Kidney (tissue), 14 donors: ENCODE results near the gene CLCNKA. TPM values are rescaled to one million over a fixed set of nuclear protein-coding genes. Genes with fewer than 3 reads are reported as not detected.

Experiments
- DNase-seq, 5 donors: peaks; one replicate each; pipeline ENCODE4 v3.0.0-alpha.2; 2013 to 2020
- FAIRE-seq: peaks from 2 replicates; lab custom pipeline; 2012; peaks lifted over from hg19 to GRCh38; lab: Jason Lieb, UNC
- H3K27ac ChIP-seq, 2 donors: one replicate each; pipeline ENCODE4 v1.7.0; 2013; ENCODE audit warnings: low read depth in 2 of 2, low read length in 2 of 2, inconsistent platforms in 1 of 2
- H3K27me3 ChIP-seq: one replicate; pipeline ENCODE4 v1.7.1; 2013; ENCODE audit warnings: low read length, inconsistent platforms; ENCODE audit not compliant: control insufficient read depth, insufficient read depth
- H3K36me3 ChIP-seq, 3 donors: one replicate each; pipeline versions ENCODE4 v1.7.0 to v1.7.1; 2013; ENCODE audit warnings: low read length in 3 of 3, control low read depth in 1 of 3, inconsistent platforms in 1 of 3; ENCODE audit not compliant: insufficient read depth in 3 of 3, control insufficient read depth in 2 of 3
- H3K4me1 ChIP-seq, 3 donors: one replicate each; pipeline versions ENCODE4 v1.7.0 to v1.7.1; 2013; ENCODE audit warnings: low read length in 3 of 3, inconsistent platforms in 1 of 3, low read depth in 1 of 3; ENCODE audit not compliant: control insufficient read depth in 2 of 3, insufficient read depth in 2 of 3
- H3K4me3 ChIP-seq, 3 donors: one replicate each; pipeline versions ENCODE4 v1.7.0 to v1.8.1; 2013; ENCODE audit warnings: low read length in 3 of 3, control low read depth in 1 of 3, inconsistent platforms in 1 of 3
- H3K9ac ChIP-seq, 3 donors: one replicate each; pipeline versions ENCODE4 v1.7.0 to v1.7.1; 2013; ENCODE audit warnings: low read length in 3 of 3, control low read depth in 1 of 3, inconsistent platforms in 1 of 3
- H3K9me3 ChIP-seq, 3 donors: one replicate each; pipeline versions ENCODE4 v1.7.0 to v1.7.1; 2013; ENCODE audit warnings: low read length in 3 of 3, control low read depth in 1 of 3, inconsistent platforms in 1 of 3; ENCODE audit not compliant: control insufficient read depth in 2 of 3, insufficient read depth in 1 of 3
- CTCF ChIP-seq: IDR thresholded peaks from 3 replicates; pipeline ENCODE4 v1.5.1; 2012; ENCODE audit warnings: mild to moderate bottlenecking, moderate library complexity, borderline replicate concordance; ENCODE audit not compliant: insufficient read depth; ENCODE audit errors: extremely low read depth
- intact Hi-C: fragments of 100-400 bp; cut with DNase I; formaldehyde crosslinking; loops from one replicate; pipeline ENCODE4 v1.11.1; 2022
- polyA plus RNA-seq: library from polyadenylated mRNA; stranded (reverse); fragments of 350-450 nt; fragmentation: Illumina TruSeq; extraction: RNeasy Lipid Tissue Mini Kit (QIAGEN cat#74804); gene quantifications from one replicate; pipeline ENCODE4 v1.2.3, GENCODE V29; 2014; ENCODE audit warnings: low read depth, low replicate concordance; ENCODE audit not compliant: insufficient read depth
- total RNA-seq: library from RNA; stranded (reverse); fragmentation: NEBNext Ultra II Directional; extraction: Animal tissue kit (Norgen Biotek cat#: 25700); gene quantifications from one replicate; pipeline ENCODE4 v1.2.1, GENCODE V29; 2021
- donor health status: control.
- donor health status: control.
- donor health status: control.
- donor health status: control.
- donor health status: control.
- donor health status: DM: yes; HTN: yes; CAD: no.
- donor health status: Normal renal cell carcinoma (clear cell type).

Gene CLCNKA
- total and polyA plus RNA-seq, 2 donors from 2014 or later: 7.8 to 187 TPM

DNA sequence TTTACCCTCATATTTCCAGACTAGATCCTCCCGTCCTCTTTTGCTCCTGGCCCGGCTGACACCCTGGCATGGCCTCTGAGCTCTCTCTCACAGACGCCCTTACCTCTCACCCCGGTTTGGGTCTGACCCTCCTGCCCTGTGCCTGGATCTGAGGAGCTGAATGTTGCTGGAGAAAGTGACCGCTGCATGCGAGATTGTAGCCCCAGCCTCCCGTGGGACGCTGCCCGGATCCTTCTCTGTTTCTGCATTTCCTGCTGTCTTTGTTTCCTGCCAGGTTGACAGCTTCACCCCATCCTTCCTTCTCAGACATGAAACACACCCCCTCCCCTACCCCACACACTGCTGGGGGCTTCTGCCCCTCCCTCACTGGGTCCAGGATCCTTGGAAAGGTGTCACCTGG, 42.1 kb downstream of the CLCNKA start:
- FAIRE-seq (no peak), DNase-seq (no peak)
- Histone ChIP-seq H3K27me3 (no peaks in the 10 kb centered on the region), H3K9ac (no peak overlapping the region), H3K4me1 (peaks cover 0 to 28% (median 26%) of the 10 kb centered on the region in 3 donors), H3K4me3 (no peak overlapping the region), H3K27ac (peak overlapping the region in 1 of 2 donors; percentile 47), H3K36me3 (no peaks in the 10 kb centered on the region), H3K9me3 (no peaks in the 10 kb centered on the region)
- intact Hi-C loops: no loop called here
- no peak for TF ChIP-seq CTCF

- no peak for TF ChIP-seq CTCF
- FAIRE-seq: no peak
- Histone ChIP-seq H3K4me3 (no peak overlapping the region), H3K9me3 (no peaks in the 10 kb centered on the region), H3K4me1 (peaks cover 0 to 28% (median 26%) of the 10 kb centered on the region in 3 donors), H3K27ac (peak overlapping the region; percentile 16 to 61), H3K9ac (peak overlapping the region in 1 of 3 donors; percentile 46), H3K36me3 (no peaks in the 10 kb centered on the region), H3K27me3 (no peaks in the 10 kb centered on the region)
- intact Hi-C loops: no loop called here
- peak in 1 of 5 donors; percentile 60 for DNase-seq
These were observed 42.9 kb downstream of the CLCNKA start for GRCh38 chr1:16064536-16065268.

DNA sequence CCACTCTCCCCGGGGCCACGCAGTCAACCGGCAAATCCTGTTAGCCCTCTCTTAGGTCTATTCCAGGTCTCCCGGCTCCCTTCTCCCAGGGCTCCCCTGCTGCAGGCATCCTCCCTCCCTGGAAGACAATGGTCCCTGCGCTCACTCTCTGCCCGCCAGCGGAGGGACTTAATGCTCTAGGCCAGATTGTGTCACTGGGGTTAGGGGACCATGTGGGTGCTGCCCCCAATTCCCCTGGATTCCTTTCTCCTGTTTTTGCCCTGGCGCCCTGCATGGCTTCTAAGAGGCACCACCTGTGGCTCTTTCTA, 43.4 kb downstream of the CLCNKA start:
- intact Hi-C loops: no loop called here
- no peak overlapping the region for H3K4me3 ChIP-seq
- H3K4me1 ChIP-seq: peaks cover 0 to 28% (median 26%) of the 10 kb centered on the region in 3 donors
- no peaks in the 10 kb centered on the region for H3K9me3 ChIP-seq
- DNase-seq (peak in 1 of 5 donors; percentile 31), FAIRE-seq (no peak)
- no peak overlapping the region for H3K9ac ChIP-seq
- H3K27ac ChIP-seq: peak overlapping the region; percentile 16 to 61
- TF ChIP-seq CTCF: no peak
- H3K27me3 ChIP-seq: no peaks in the 10 kb centered on the region
- no peaks in the 10 kb centered on the region for H3K36me3 ChIP-seq
